AG09309 (cell line): ENCODE data around the gene TMEM132E.

Source experiments
- DNase-seq: peaks from one replicate; pipeline ENCODE4 v3.0.0-alpha.2; 2010; ENCODE audit warnings: low read depth
- H3K4me3 ChIP-seq: 2 replicates; pipeline ENCODE4 v1.5.1; 2011; ENCODE audit warnings: mild to moderate bottlenecking, low read depth, low read length, moderate library complexity; ENCODE audit not compliant: control insufficient read depth
- CTCF ChIP-seq: IDR thresholded peaks from 2 replicates; pipeline ENCODE4 v1.5.1; 2011; ENCODE audit warnings: mild to moderate bottlenecking, low read depth, low read length, inconsistent platforms; ENCODE audit not compliant: insufficient read depth, control insufficient read depth; ENCODE audit errors: missing control alignments

TMEM132E gene

GRCh38 chr17:34567691-34568465 is 11.5 kb upstream of the TMEM132E start:
- TF ChIP-seq CTCF = no peak
- DNase-seq = no peak
- H3K4me3 ChIP-seq = no peak overlapping the region

GRCh38 chr17:34568953-34569352 is 10.4 kb upstream of the TMEM132E start:
- H3K4me3 ChIP-seq = no peak overlapping the region
- DNase-seq = no peak
- no peak for TF ChIP-seq CTCF

- no peak overlapping the region for H3K4me3 ChIP-seq
- no peak for TF ChIP-seq CTCF
- no peak for DNase-seq
Observed at GRCh38 chr17:34569591-34569990, 9.8 kb upstream of the TMEM132E start.

GRCh38 chr17:34570506-34570905 is 8.9 kb upstream of the TMEM132E start:
- no peak for TF ChIP-seq CTCF
- no peak for DNase-seq
- H3K4me3 ChIP-seq = no peak overlapping the region

GRCh38 chr17:34571428-34572130 is 7.8 kb upstream of the TMEM132E start:
- no peak overlapping the region for H3K4me3 ChIP-seq
- DNase-seq = no peak
- TF ChIP-seq CTCF = no peak

GRCh38 chr17:34572483-34572882 is 6.9 kb upstream of the TMEM132E start:
- no peak for TF ChIP-seq CTCF
- no peak overlapping the region for H3K4me3 ChIP-seq
- DNase-seq = no peak
